Measurements from ENCODE around the gene C10orf105.

C10orf105 gene

DNA sequence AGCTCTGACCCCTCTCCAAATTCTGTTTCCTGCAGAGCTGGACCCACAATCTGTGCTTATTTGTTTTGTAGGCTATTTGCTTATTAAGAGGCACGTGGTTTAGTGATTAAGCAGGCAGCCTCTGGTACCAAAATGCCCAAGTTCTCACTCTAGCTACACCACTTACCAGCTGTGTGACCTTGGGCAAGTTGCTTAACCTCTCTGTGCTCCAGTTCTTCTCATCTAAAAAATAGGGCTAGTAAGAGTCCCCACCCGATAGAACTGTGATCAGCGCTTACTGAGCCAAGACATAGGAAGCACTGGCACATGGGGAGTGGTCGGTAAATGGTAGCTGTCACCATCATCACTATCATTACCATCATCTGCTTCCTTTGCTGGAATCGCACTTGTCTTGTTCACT, 20.8 kb downstream of the C10orf105 start:
- DNase-seq (ENCODE audit: low read depth, low spot score) = no peak

DNA sequence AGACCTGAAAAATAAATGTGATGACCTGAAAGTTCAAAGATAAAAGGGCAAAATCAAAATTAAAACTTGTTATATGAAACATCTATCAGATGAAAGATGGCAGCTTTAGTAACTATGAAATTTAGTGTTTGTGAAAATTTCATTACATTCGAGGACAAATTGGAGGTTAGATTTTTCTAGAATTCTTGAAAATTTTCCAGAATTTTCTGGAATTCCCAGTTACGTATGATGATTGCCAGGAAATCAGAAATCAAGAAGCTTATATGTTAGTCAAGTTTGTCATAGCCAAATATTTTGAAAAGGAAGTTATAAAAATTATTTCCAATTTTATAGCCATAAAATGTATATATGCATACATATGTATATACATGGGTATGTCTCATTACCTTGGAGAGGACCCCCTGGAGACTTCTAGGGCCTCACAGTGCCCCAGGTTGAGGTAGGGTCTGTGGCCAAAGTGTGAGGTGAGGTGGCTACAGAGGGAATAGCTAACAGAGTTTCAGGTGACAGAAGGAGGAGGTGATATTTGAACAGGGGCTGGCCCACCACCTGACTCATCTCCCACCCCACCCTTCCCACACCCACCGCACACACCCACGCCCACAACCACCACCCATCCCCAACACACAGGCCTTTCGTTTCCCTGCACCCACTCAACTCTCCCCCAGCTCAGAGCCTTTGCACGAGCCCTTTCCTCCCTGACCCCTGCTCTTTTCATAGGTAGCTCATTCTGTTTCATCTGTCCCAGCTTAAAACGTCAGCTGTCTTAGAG, 21.5 kb downstream of the C10orf105 start:
- no peak for DNase-seq (ENCODE audit: low read depth, low spot score)

DNA sequence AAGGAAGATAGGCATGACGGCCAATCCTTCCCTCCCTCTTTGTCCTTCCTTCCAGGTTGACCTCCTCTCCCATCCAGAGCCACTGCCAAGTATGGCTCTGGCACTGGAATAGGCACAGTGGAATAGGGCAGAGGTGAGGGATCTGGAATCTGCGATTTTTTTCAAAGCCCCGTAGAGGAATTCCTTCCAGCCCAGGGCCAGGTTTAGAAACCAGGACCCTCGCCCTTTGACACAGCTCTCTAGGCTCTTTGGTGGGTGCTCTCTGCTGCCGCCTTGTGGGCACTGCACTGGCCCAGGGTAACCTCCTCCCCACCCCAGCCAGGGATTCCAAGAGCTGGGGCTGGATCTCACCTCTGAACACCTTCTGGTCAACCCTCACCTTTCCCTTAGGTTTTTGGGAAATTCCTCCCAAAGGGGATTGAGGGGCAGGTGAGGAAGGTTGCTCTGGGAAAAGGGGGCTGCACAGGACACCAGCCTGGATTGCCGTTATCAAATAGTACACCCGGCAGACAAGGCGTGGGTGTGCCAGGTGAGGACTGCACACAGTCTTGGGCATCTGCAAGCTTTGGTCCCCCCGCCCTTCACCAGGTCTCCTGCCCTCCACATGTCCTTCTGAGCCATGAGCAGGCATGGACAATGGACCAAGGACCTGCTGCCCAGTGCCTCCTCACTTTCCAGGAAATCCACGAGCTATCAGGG, 22.8 kb downstream of the C10orf105 start:
- DNase-seq (ENCODE audit: low read depth, low spot score) = peak; percentile 53

DNA sequence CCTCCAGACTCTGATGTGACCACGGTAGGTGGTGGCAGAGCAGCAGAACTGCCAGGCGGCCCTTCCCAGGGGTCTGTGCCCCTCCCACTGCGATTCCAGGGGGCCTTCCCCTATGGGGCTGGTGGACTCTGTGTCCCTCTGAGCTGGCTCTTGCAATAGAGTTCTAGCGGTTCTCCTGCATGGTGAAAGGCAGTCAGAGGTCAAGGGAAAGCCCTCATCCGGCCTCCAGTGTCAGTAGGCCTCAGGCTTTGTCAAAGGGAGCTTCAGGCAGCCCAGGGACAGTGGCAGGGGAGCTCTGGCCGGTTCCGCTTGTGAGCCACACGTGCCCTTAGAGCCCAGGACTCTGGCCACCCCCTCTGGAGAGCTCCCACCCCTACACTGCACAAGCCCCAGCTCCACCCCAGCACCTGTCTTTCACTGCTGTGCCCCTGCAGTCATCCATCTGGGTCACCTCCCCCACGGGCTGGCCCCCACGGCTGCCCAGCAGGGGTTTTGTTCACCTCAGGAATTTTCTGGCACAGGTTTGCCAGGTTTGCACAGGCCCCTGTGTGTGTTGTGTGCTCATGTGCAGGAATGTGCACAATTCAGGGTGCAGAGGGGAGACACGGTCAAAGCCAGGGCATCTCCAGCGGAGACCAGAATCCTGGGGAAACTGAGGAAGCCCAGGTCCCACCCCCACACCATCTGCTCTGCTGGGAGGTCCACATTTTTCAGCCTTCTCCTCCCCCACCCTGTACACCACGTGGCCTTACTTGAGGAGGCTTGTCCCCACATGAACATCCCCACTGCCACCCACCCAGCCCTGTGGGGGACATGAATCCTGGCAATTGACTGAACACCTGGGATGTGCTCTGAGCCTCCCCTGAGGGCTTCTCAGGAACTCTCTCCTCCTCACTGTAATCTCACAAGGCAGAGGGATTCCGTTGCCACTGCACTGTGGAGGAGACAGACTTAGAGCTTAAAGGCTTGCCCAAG, 23.8 kb downstream of the C10orf105 start:
- peak; percentile 10 for DNase-seq (ENCODE audit: low read depth, low spot score)

DNA sequence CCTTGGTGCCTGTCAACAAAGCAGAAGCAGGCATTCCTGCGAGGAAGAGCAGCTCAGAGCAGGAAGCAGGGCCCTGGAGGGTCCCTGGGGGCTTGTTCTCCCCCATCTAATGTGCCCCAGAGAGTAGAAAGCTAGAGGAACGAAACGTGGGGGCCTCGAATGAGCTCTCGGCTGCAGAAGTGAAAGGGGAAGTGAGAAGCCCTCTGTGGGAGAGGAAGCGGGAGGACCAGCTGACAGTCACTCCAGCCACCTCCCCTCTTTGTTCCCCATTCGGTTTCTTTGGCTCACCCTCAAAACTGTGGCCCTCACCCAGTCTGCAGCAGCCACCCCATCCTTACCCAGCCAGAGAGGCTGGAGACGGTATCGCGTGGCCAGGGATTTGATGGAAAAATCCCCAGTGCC, 25.0 kb downstream of the C10orf105 start:
- no peak for DNase-seq (ENCODE audit: low read depth, low spot score)

DNA sequence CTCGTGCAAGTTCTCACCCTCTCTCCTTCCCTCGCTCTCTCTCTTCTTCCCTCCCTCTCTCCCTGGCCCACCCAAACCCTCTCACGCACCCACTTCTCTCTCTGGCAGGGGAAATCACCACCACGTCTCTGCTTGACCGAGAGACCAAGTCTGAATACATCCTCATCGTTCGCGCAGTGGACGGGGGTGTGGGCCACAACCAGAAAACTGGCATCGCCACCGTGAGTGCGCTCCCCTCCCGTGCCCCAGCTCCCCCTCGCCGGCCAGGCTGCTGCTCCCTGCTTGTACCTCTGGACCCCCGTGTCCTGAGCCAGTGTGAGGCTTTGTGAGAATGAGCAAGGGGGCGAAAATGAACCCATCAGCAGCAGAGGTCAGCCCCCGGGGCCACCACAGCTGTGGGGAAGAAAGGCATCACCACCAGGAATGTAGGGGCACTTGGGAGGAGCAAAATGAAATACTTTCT, 25.5 kb downstream of the C10orf105 start:
- no peak for DNase-seq (ENCODE audit: low read depth, low spot score)

DNA sequence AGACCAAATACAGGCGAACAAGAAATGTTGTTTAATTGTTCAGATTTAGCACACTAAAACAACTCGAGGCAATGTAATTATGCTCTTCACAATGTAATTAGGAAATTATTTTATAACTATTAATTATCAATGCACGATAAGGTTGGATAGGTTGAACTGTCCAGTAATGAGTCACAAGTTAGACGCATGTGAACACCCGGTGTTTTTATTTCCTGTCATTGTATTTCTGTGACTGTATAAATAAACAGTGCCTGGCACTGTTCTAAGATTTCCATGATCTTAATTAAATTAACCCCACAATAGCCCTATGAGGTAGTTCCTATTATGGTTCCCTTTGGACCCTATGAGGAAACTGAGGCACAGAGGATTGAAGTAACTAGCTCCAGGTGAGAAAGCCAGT, 26.2 kb downstream of the C10orf105 start:
- DNase-seq (ENCODE audit: low read depth, low spot score) = no peak

DNA sequence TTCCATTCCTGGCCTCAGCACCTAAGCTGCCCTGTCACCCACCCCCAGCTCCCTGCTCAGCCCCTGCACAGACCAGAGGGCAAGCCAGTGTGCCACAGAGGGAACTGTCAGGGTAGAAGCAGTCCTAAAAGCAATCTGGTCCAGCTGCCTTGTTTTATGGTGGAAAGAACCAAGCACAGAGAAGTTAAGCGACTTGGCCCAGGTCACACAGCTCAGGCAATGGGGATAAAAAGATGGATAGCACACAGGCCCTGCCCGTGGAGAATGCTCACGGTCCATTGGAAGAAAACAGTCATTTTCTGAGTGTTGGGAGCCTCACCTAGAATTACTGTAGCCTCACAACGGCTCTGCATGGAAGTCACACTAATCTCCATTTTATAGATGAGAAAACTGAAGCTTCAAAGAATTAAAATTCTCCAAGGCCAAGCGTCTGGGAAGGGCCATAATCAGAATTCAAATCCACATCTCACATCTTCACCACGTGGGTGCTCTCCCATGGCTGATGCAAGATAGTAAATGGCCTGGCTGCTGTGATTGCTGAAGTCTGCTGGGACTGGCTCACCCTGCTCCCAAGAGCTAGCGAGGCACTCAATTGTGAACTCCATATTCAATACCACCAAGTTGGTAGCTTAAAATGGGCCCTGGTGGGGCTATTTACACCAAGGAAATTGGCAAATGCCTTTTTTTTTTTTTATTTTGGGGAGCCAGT, 26.8 kb downstream of the C10orf105 start:
- no peak for DNase-seq (ENCODE audit: low read depth, low spot score)

DNA sequence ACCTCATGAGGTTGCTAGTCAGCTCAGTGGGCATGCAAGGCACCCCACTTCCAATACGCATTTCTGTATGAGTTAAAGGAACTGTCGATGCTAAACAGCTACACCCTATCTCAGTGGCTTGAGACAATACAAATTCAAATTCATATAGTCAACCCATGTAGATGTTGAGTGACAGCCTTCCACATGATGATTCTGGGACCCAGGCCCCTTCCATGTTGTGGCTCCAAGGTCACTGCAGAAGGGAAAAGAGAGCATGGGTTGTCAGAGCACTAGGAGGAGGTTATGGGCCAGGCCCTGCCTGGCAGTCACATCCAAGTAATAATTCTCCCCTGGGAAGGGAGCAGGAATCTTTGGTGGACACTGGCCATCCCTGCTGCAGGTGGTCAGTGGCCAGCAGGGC, 28.2 kb downstream of the C10orf105 start:
- no peak for DNase-seq (ENCODE audit: low read depth, low spot score)

DNA sequence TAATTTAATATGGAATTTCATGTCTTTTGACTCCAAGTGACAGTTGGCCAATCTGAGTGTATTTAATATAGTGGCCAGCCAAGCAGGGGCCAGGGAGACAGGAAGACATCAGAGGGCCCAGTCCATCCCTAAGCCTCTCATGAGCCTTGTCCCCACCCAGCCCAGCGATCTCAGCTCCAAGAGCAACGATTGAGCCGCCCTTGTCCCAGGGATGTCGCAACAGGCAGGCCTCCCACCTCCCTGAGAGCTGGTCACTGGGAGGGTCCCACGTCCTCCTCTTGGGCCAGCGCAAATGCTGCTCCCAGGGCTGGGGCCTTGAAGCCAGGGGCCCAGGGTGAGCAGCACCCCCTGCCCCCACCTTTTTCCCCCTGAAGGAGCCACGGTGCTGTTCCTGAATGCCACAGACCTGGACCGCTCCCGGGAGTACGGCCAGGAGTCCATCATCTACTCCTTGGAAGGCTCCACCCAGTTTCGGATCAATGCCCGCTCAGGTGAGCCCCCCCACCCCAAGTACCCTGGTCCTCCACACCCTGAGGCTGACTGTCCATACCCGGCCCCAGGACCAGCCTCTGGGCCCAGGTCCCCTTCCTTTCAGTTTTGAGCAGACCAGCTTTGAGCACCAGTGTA, 29.4 kb downstream of the C10orf105 start:
- DNase-seq (ENCODE audit: low read depth, low spot score) = no peak

DNA sequence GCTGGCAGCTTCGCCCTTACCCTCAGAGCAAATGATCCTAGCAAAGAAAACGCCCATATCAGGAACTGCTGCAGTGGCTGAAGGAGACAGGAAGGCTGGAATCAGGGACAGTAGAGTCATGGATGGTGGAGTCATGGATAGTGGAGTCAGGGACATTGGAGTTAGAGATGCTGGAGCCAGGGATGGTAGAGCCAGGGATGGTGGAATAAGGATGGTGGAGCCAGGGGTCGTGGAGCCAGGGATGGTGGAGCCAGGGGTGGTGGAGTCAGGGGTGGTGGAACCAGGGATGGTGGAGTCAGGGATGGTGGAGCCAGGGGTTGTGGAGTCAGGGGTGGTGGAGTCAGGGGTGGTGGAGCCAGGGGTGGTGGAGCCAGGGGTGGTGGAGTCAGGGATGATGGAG, 31.3 kb downstream of the C10orf105 start:
- no peak for DNase-seq (ENCODE audit: low read depth, low spot score)

DNA sequence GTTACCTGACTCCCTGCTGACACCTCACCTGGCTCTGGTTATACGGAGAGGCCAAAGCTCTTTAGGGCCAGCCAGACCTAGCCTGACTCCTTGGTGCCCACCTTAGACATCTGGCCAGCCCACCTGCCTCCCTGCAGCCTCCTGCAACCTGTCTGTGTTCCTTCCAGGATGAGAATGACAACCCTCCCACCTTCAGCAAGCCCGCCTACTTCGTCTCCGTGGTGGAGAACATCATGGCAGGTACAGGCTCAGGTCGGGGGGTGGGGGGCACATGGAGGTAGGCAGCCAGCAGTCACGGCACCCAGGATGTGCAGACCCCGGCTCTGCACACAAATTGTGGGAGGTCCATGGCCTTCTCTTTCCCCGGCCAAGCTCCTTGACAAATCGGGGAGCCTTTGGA, 32.1 kb downstream of the C10orf105 start:
- DNase-seq (ENCODE audit: low read depth, low spot score) = no peak

DNA sequence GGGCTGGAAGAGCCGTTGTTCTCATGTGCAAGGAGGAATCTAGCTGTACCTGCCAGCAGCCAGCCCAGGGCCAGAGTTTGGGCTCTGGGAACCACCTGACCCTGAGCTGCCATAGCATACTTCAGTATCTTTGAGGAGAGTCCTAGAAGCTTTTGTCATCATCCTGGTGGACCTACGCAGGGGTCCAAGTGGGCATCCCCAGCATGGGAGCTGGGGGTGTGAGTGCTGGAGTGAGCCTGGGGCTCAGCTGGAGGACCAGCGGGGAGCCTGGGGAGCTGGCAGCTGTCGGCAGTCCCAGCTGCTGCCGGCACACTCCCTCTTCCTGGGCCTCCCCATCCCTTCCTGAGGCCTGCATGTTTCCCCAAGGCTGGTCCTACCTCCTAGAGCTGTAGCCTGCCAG, 32.5 kb downstream of the C10orf105 start:
- no peak for DNase-seq (ENCODE audit: low read depth, low spot score)

DNA sequence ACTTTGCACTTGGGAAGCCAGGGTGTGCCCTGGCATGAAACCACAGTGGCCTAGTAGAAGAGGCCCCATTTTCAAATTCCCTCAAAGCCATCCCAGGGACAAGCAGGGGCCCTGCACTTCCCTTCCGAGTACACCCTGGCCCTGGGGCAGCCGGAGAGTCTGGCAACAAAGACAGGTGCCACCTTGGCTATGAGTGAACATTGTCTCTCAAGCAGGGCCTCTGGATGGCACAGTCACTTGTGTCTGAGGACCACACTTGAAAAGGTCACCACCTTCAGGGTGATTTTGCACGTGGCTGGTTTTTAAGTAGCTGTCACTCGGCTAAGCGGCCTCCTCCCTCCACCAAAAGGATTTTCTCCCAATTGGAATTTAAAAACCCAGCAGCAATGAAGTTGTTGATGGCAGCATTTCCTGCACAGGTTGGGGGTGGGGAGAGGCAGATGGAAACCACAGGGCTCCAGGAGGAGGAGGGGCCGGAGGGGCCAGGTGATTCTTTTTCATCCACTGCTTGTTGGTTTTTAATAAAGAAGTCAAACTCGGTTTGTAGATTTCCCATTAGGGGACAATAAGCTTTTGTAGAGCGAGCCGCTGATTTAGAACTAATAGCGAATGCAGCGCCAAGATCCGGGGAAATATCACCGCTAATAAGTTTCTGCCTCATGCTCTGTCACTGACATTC, 33.9 kb downstream of the C10orf105 start:
- DNase-seq (ENCODE audit: low read depth, low spot score) = no peak

DNA sequence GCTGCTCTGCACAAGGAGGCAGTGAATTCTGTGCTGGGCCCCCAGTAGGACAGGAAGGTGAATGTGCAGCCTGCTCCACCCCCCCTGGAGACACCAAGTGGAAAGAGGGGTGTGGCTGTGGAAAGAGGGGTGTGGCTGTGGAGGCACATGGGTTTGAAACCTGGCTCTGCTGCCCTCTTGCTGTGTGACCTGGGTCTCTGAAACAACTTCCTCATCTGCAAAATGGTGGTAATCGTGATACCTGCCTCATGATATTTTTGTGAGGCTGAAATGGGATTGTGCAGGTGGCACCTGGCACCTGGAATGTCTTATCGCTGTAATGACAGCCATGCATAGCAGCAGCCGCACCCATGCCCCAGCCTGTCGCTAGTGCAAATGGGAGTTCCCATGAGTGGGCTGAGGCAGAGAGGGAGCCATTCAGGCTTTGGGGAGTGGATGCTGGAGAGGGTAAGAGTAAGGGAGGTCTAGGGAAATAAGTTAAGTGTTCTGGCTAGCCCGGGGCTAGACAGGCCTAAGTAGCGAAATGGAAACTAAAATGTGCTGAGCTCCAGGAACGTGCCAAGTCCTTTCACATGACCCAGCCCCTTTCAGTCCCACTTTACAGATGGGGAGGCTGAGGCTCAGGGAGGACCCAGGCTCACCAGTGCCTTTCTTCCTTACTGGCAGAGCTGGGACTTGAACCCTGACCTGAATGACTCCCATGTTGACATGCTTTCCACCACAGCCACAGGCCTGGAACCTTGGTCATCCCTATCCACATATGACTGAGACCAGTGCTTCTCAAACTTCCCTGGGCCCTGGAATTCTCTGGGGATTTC, 35.0 kb downstream of the C10orf105 start:
- no peak for DNase-seq (ENCODE audit: low read depth, low spot score)

DNA sequence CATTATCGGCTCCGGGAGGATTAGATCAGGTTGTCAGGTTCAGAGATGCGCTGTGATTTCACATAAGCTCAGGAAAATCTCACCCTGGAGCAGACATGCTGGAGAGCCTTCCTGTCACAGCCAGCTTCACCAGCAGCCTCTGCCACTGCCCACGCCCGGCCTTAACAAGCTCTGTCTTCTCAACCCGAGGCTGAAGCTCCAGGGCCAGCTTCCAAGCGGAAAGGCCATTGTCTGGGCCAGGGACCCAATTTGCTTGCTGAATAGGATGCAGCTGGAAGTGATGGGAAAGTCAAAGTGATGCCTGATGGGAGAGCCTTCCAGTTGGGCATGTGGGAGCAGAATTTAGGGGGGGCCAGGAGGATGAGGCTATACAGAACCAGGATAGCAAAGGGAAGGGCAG, 36.3 kb downstream of the C10orf105 start:
- DNase-seq (ENCODE audit: low read depth, low spot score) = no peak

DNA sequence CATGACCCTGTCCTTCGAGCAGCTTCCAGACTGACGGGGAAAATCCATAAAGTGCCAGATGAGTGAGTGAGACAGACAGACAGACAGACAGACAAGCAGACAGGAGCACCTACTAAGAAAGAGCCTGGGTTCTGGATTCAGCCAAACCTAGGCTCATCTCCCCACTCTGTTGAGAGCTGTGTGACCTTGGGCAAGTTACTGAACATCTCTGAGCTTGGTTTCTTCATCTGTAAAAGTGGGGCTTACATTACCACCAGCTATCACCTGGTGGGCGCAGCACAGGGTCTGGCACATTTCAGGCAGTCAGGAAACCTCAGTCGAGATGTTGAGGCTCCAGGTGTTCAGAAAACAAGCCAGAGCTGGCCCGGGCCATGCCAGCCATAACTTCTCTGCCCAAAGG, 37.6 kb downstream of the C10orf105 start:
- DNase-seq (ENCODE audit: low read depth, low spot score) = no peak

DNA sequence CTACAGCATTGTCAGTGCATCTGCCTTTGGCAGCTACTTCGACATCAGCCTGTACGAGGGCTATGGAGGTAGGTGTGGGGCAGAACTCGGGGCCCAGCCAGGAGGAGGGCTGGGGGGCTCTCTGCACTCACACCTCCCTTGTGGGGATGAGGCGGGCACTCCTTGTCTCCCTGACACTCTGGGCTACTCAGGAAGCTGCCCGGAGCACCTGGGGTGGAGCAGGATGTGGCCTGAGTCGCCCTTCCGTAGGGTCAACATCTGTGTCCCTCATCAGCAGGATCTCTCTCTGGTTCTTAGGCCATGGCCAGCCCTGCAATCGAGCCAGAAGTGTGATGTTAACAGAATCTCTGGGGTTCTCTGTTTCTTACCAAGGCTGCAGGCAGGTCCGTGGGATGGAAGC, 40.2 kb downstream of the C10orf105 start:
- DNase-seq (ENCODE audit: low read depth, low spot score) = no peak

DNA sequence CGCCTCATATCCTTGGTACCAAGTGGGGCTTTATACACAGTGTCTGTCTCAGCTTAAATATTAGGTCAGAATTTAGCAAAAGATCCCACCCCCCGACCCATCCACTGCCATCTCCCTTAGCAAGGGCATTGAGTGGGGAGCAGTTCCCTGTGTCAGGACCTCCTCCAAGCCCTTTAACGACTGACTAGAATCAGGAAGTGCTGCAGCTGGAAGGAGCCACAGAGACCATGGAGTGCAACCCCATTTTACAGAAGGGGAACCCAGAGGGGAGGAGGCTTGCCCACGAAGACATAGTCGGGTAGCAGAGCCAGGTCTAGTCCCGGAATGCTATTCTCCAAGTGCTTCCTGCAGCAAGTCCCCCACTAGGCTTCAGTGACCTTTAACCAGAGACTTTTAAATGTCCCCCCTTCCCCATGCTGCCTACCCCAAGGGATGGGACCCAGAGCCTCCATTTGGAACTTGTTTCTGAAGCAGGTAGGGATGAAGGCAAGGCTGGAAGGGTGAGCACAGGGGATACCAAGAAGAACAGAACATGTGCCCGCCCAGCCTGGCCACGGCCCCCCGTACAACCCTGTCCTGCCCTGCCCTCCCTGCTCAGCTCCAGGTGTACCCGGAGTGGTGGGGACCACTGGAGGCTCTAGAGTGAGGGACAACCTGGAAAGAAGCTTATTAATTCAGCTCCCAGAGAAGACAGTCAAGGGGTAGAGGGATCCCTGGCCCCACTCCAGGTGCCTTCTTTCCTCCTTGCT, 41.3 kb downstream of the C10orf105 start:
- DNase-seq (ENCODE audit: low read depth, low spot score) = no peak
